Heart left ventricle (tissue), 16 donors: ENCODE data around the gene OR9A4. TPM values are rescaled to one million over a fixed set of nuclear protein-coding genes. Genes with fewer than 3 reads are reported as not detected.
A peak's percentile ranks its signal among the peaks of the same experiment; 100 is the strongest.
"Not testable (repeated sequence)": the region's sequence is repeated elsewhere in the genome, so short reads cannot be mapped to it uniquely, and the experiment has no call there.

Source experiments
- ATAC-seq, 4 donors: fragments of 200-7000 bp; cut with Tn5 transposase; one replicate each; pipeline ENCODE4 v1.9.1; 2020 to 2022; ENCODE audit warnings: moderate library complexity in 4 of 4, mild to moderate bottlenecking in 3 of 4, moderate number of reproducible peaks in 1 of 4
- DNase-seq, 5 donors: peaks; one replicate each; pipeline ENCODE4 v3.0.0-alpha.2; 2020
- H3K27ac ChIP-seq, 12 donors: fragments of 200-600 bp; sonication (generic) in 4 of 12; one replicate each; pipeline versions ENCODE4 v1.5.0 to v1.8.0; 2016 to 2022; ENCODE audit warnings: mild to moderate bottlenecking in 2 of 12
- H3K27me3 ChIP-seq, 9 donors: fragments of 200-600 bp; sonication (generic) in 2 of 9; one replicate each; pipeline versions ENCODE4 v1.5.1 to v1.8.0; 2016 to 2022; ENCODE audit warnings: mild to moderate bottlenecking in 3 of 9
- H3K36me3 ChIP-seq, 9 donors: fragments of 200-600 bp; sonication (generic) in 2 of 9; one replicate each; pipeline versions ENCODE4 v1.5.0 to v1.8.0; 2018 to 2022; ENCODE audit warnings: mild to moderate bottlenecking in 2 of 9
- H3K4me1 ChIP-seq, 12 donors: fragments of 200-600 bp; sonication (generic) in 4 of 12; one replicate each; pipeline versions ENCODE4 v1.5.0 to v1.8.0; 2016 to 2022; ENCODE audit warnings: mild to moderate bottlenecking in 3 of 12
- H3K4me3 ChIP-seq, 12 donors: fragments of 200-600 bp; sonication (generic) in 4 of 12; one replicate each; pipeline versions ENCODE4 v1.5.0 to v1.8.0; 2017 to 2022; ENCODE audit warnings: mild to moderate bottlenecking in 9 of 12, moderate library complexity in 4 of 12
- H3K9me3 ChIP-seq, 12 donors: fragments of 200-600 bp; sonication (generic) in 4 of 12; one replicate each; pipeline versions ENCODE4 v1.5.0 to v1.8.0; 2016 to 2022; ENCODE audit warnings: mild to moderate bottlenecking in 1 of 12
- POLR2A ChIP-seq, 2 donors: fragments of 450-650 bp; IDR thresholded peaks; one replicate each; pipeline ENCODE4 v1.6.1; 2017; ENCODE audit warnings: antibody characterized with exemption in 2 of 2, mild to moderate bottlenecking in 2 of 2, moderate library complexity in 2 of 2
- WGBS, 4 donors: extraction: QIAGEN DNeasy Blood & Tissue Kit in 2 of 4; methylation state at CpG; one replicate each; pipeline versions ENCODE4 v1.1.5 to v1.1.7; 2013 to 2018; 5-methylcytosine and 5-hydroxymethylcytosine counted together
- intact Hi-C, 10 donors: fragments of 100-400 bp; cut with DNase I; formaldehyde crosslinking; loops; one replicate each; pipeline versions ENCODE4 v1.11.1 to v1.14.2; 2022
- polyA plus RNA-seq, 2 donors: library from polyadenylated mRNA; stranded (reverse); fragments of 200-250 nt; gene quantifications; one replicate each; pipeline ENCODE4 v1.2.3, GENCODE V29; 2013
- total RNA-seq, 9 donors: library from RNA; depleted of rRNA in 2 of 9; stranded (reverse); fragments of >200 nt in 2 of 9; fragmentation: NEBNext Ultra II Directional in 3 of 9; extraction: Animal tissue kit (Norgen Biotek cat#: 25700) in 3 of 9; gene quantifications; one replicate each; pipeline versions ENCODE4 v1.1.0 to v1.2.4, GENCODE V29; 2016 to 2023
- TF ChIP-seq, protein P1 (sequence below), 12 donors: fragments of 200-600 bp; sonication (generic) in 4 of 12; IDR thresholded peaks; one replicate each; pipeline versions ENCODE4 v1.5.0 to v1.8.0; 2018 to 2022; ENCODE audit warnings: antibody characterized with exemption in 12 of 12, mild to moderate bottlenecking in 5 of 12
- donor health status: ischemic (EF 13 %, LVEDD 7.1; RV severe dilation, severe dysfunction).
- donor health status: healthy with polysubstance abuse.
- donor health status: DM: no; HTN: yes; CAD: no.
- donor health status: DM: no; HTN: no; CAD: no.
- donor health status: ischemic (EF 25% LVEDD 6.9; RV normal size, moderate dysfunction).
- donor health status: ischemic (EF 25% LVEDD 5.7; RV mildly dilated, moderate dysfunction).
- donor health status: healthy.
- donor health status: DM: yes; HTN: yes; CAD: no.
- donor health status: ischemic (EF 35%, LVEDD 5.7; RV mildly dilated, moderate dysfunction).
- donor health status: nonischemic (EF 11% LVEDD 7.7; RV severe dilation, severe dysfunction).
- donor health status: DM: yes; HTN: yes; CAD: no.
- donor health status: PGD.
- donor health status: ischemic (EF 29% LVEDD 5.4; RV normal size, mild dysfunction).
- donor health status: nonischemic (EF 23%, LVEDD 6.1; RV moderate dilation, normal function).

OR9A4 gene
- total and polyA plus RNA-seq, 11 donors: not detected

DNA sequence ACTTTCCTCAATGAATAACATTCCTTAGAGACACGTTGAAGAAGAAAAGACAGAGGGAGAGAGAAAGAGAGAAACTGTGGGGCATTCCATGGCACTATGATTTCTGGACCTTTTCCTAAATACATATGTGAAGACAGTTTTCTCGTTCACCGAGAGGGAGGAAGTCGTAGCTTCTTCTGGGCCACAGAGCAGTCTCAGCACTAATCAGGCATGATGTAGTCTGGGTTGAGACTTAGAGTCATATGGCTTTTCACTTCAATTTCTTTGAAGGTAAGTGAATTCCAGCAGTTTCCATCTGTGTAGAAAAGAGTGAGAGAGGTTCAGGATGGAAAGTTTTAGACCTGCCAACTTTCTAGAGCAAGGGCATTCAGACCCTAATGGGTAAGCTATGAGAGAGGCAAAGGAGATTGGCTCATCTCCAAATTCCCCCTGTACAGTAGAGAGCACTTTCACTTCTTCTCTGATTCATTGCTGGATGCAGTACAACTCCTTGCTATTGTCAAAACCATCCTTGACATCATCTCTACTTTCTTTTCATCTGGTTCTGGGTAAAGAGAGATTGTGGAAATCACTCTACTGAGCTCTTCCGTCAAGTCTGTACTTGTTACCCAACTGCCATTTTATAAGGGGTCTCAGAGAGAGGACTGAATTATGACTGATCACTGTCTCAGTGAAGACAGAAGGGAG is 31.5 kb upstream of the OR9A4 start:
- H3K9me3 ChIP-seq: peaks cover 0 to 6% (median 0%) of the 10 kb centered on the region in 12 donors
- H3K4me3 ChIP-seq: no peak overlapping the region
- no peak overlapping the region for H3K27ac ChIP-seq
- no peaks in the 10 kb centered on the region for H3K36me3 ChIP-seq
- no peaks in the 10 kb centered on the region for H3K27me3 ChIP-seq
- no peak for ATAC-seq
- TF ChIP-seq, protein P1, sequence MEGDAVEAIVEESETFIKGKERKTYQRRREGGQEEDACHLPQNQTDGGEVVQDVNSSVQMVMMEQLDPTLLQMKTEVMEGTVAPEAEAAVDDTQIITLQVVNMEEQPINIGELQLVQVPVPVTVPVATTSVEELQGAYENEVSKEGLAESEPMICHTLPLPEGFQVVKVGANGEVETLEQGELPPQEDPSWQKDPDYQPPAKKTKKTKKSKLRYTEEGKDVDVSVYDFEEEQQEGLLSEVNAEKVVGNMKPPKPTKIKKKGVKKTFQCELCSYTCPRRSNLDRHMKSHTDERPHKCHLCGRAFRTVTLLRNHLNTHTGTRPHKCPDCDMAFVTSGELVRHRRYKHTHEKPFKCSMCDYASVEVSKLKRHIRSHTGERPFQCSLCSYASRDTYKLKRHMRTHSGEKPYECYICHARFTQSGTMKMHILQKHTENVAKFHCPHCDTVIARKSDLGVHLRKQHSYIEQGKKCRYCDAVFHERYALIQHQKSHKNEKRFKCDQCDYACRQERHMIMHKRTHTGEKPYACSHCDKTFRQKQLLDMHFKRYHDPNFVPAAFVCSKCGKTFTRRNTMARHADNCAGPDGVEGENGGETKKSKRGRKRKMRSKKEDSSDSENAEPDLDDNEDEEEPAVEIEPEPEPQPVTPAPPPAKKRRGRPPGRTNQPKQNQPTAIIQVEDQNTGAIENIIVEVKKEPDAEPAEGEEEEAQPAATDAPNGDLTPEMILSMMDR (IDR thresholded peaks at IDR 0.05): no peak
- no peak for TF ChIP-seq POLR2A (IDR thresholded peaks at IDR 0.05)
- intact Hi-C loops: no loop called here
- peaks cover 0 to 8% (median 0%) of the 10 kb centered on the region in 12 donors for H3K4me1 ChIP-seq
- WGBS, 4 donors: 75 to 80% (median 77%) methylated on average over 5 of the region's 5 CpGs
- DNase-seq: no peak

DNA sequence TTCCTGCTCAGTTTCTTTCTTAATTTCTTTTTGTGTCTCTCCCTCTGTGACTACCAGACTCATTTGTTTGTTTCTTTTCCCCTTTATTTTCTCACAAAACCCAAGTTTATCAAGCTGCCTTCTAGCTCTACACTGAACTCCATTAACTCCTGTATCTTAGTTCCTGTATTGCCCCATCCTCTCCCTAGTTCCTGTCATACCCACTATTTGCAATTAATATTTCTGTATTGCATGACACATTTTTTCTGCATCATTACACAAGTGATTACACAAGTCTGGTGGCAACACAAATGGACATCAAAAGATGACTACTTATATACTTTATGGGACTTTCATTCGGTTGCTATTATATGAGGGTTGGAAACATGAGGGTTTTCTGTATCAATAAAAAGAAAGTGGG is 26.9 kb upstream of the OR9A4 start:
- H3K4me1 ChIP-seq: peaks cover 0 to 8% (median 0%) of the 10 kb centered on the region in 12 donors
- H3K27ac ChIP-seq: peak overlapping the region in 1 of 12 donors; percentile 59
- WGBS, 4 donors: 70 to 95% (median 91%) methylated on average over 1 of the region's 1 CpG
- no peak for ATAC-seq
- DNase-seq: no peak
- no peaks in the 10 kb centered on the region for H3K27me3 ChIP-seq
- no peak for TF ChIP-seq POLR2A (IDR thresholded peaks at IDR 0.05)
- TF ChIP-seq, protein P1 (IDR thresholded peaks at IDR 0.05): no peak
- H3K36me3 ChIP-seq: no peaks in the 10 kb centered on the region
- peaks cover 0 to 10% (median 0%) of the 10 kb centered on the region in 12 donors for H3K9me3 ChIP-seq
- H3K4me3 ChIP-seq: no peak overlapping the region
- intact Hi-C loops: no loop called here

DNA sequence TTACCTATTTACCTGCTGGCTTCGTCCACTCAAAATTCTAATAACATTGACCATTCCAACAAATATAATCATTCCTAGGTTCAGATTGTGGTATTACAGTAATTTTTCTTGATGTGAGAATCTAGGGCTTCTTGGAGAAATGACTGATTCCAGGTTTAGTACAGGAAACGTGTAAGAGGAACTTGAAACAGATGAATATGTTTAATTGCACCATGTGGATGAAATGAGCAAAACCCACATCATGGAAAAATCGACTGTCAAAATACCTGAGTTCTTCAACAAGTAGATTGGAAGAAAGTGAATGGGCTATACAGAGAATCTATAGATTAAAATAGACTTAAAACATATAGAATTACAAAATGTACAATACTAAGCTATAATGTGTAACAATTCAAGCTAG is 24.9 kb upstream of the OR9A4 start:
- TF ChIP-seq POLR2A (IDR thresholded peaks at IDR 0.05): no peak
- TF ChIP-seq, protein P1 (IDR thresholded peaks at IDR 0.05): no peak

DNA sequence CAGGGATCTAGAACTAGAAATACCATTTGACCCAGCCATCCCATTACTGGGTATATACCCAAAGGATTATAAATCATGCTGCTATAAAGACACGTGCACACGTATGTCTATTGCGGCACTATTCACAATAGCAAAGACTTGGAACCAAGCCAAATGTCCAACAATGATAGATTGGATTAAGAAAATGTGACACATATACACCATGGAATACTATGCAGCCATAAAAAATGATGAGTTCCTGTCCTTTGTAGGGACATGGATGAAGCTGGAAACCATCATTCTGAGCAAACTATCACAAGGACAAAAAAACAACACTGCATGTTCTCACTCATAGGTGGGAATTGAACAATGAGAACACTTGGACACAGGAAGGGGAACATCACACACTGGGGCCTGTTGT is 16.8 kb upstream of the OR9A4 start:
- H3K27ac ChIP-seq, DNase-seq, H3K36me3 ChIP-seq, intact Hi-C loops, H3K27me3 ChIP-seq, ATAC-seq, H3K4me3 ChIP-seq, H3K4me1 ChIP-seq: not testable (repeated sequence)
- H3K9me3 ChIP-seq: peaks cover 0 to 16% (median 0%) of the 10 kb centered on the region in 12 donors
- WGBS, 4 donors: 86 to 96% (median 87%) methylated on average over 3 of the region's 3 CpGs

More for the DNA sequence above, 24.9 kb upstream of the OR9A4 start:
- Histone ChIP-seq H3K36me3 (no peaks in the 10 kb centered on the region), H3K4me1 (no peaks in the 10 kb centered on the region), H3K27me3 (no peaks in the 10 kb centered on the region), H3K9me3 (peaks cover 0 to 10% (median 0%) of the 10 kb centered on the region in 12 donors), H3K4me3 (no peak overlapping the region), H3K27ac (no peak overlapping the region)
- ATAC-seq (no peak), DNase-seq (no peak)
- WGBS, 4 donors: 64 to 74% (median 67%) methylated on average over 3 of the region's 3 CpGs
- intact Hi-C loops: no loop called here

DNA sequence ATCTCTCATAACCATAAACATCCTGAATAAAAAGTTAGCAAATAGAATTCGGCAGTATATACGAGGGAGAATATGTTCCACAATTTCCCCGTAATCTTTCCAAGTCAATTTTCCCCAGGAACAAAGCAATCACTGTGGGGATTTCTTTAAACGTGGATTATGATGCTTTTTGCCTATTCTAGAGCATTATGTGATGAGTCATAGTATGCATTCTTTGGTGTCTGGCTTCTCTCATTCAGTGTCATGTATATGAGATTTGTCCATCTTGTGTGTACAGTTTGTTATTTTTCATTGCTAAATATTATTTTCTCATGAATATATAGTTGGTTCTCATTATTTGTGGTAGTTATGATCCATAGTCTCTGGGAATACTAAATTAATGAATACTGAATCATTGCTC is 9.9 kb upstream of the OR9A4 start:
- intact Hi-C loops: no loop called here
- Histone ChIP-seq H3K4me1 (no peaks in the 10 kb centered on the region), H3K27me3 (no peaks in the 10 kb centered on the region), H3K36me3 (no peaks in the 10 kb centered on the region), H3K4me3 (no peak overlapping the region), H3K9me3 (no peaks in the 10 kb centered on the region), H3K27ac (no peak overlapping the region)
- no peak for TF ChIP-seq POLR2A (IDR thresholded peaks at IDR 0.05)
- TF ChIP-seq, protein P1 (IDR thresholded peaks at IDR 0.05): no peak
- 70 to 76% (median 73%) methylated on average over 4 of the region's 4 CpGs for WGBS, 4 donors
- no peak for ATAC-seq
- DNase-seq: no peak
